IPS-15b (cell line): ENCODE data around the gene SREBF2.

Experiments
- H3K27me3 ChIP-seq: one replicate; pipeline ENCODE4 v1.6.1; 2013; ENCODE audit warnings: low read length; ENCODE audit not compliant: control insufficient read depth, insufficient read depth
- H3K36me3 ChIP-seq: one replicate; pipeline ENCODE4 v1.6.1; 2013; ENCODE audit warnings: low read length; ENCODE audit not compliant: control insufficient read depth, insufficient read depth
- H3K4me1 ChIP-seq: one replicate; pipeline ENCODE4 v1.6.1; 2013; ENCODE audit warnings: mild to moderate bottlenecking, low read length; ENCODE audit not compliant: control insufficient read depth, insufficient read depth
- H3K4me3 ChIP-seq: one replicate; pipeline ENCODE4 v1.5.1; 2013; ENCODE audit warnings: low read depth, low read length
- H3K9ac ChIP-seq: one replicate; pipeline ENCODE4 v1.6.1; 2013; ENCODE audit warnings: low read depth, mild to moderate bottlenecking, low read length
- H3K9me3 ChIP-seq: one replicate; pipeline ENCODE4 v1.6.1; 2013; ENCODE audit warnings: mild to moderate bottlenecking, low read length; ENCODE audit not compliant: control insufficient read depth, insufficient read depth

The SREBF2 gene

DNA sequence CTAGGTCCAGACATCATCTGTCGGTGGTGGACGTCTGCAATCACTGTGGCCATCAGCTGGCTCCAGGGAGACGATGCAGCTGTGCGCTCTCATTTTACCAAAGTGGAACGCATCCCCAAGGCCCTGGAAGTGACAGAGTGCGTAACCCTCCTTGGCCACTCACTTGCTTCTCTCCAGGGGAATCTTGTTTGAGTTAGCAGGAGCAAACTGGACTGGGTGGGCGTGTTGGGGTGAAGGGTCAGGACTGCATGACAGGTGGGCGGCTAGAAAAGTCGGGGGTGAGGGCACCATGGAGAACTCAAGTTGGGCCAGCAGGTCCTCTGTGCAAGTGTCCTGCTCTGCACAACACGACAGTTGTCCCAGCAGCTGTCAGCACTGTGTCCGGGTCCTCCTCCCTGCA, 65.7 kb downstream of the SREBF2 start:
- Histone ChIP-seq H3K27me3 (no peaks in the 10 kb centered on the region), H3K9ac (no peak overlapping the region), H3K9me3 (no peaks in the 10 kb centered on the region), H3K4me3 (no peak overlapping the region), H3K36me3 (peaks cover 67% of the 10 kb centered on the region), H3K4me1 (no peaks in the 10 kb centered on the region)

DNA sequence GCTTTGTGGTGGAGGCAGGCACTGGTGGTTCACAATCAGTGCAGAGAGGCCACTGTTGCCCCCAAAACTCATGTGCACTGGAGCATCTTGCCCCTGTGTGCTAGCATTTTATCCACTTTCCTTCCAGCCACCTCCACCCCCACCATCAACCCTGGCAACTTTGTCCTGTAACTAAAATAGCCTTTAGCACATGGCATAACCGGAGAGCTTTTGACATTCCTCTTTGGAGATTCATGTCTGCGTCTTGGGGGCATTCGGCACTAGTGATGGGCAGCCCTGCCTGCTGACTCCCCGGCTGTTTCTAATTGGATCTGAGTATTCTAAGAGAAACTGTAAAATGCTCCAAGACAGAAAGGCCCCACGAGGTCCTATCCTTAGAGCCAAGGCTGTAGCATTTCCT, 66.2 kb downstream of the SREBF2 start:
- H3K27me3 ChIP-seq, result no peaks in the 10 kb centered on the region
- no peak overlapping the region for H3K9ac ChIP-seq
- no peak overlapping the region for H3K4me3 ChIP-seq
- H3K9me3 ChIP-seq, result no peaks in the 10 kb centered on the region
- peaks cover 68% of the 10 kb centered on the region for H3K36me3 ChIP-seq
- H3K4me1 ChIP-seq, result no peaks in the 10 kb centered on the region

GRCh38 chr22:41899992-41900651, 67.2 kb downstream of the SREBF2 start:
- no peaks in the 10 kb centered on the region for H3K27me3 ChIP-seq
- peaks cover 78% of the 10 kb centered on the region for H3K36me3 ChIP-seq
- H3K9me3 ChIP-seq, result no peaks in the 10 kb centered on the region

DNA sequence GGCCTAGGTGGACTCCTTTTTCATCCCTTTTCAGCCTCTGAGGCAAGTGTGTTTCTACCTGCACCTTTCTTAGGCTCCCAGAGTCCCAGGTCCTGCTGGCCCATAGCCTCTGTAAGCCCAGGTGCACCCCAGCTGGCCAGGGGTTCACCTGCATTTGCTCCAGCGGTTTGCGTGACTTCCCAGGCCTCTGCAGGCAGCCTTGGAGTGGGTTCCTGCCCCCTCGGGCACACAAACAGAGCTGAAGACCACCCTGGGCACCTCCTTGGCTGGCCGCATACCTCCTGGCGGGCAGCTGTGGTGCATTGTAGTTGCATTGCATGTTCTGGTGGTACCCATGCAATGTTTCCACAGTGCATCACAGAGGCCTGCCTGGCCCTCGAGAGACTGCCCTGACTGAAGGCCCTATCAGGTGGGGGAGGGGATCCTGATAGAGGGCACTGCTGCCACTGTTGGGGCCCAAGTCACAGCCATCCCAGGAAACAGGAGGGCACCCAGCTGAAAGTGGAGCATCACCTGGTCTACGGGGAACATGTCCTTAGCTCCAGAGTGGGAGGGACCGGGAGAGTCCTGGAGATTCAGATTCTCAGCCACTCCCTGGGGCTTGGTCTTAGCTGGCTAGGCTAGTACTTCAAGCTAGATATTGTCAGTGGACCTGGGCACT, 67.9 kb downstream of the SREBF2 start:
- Histone ChIP-seq H3K36me3 (peaks cover 80% of the 10 kb centered on the region), H3K27me3 (no peaks in the 10 kb centered on the region), H3K9ac (no peak overlapping the region), H3K4me3 (no peak overlapping the region), H3K4me1 (no peaks in the 10 kb centered on the region), H3K9me3 (no peaks in the 10 kb centered on the region)

More at GRCh38 chr22:41899992-41900651, 67.2 kb downstream of the SREBF2 start:
- Histone ChIP-seq H3K4me3 (no peak overlapping the region), H3K4me1 (no peaks in the 10 kb centered on the region), H3K9ac (no peak overlapping the region)

DNA sequence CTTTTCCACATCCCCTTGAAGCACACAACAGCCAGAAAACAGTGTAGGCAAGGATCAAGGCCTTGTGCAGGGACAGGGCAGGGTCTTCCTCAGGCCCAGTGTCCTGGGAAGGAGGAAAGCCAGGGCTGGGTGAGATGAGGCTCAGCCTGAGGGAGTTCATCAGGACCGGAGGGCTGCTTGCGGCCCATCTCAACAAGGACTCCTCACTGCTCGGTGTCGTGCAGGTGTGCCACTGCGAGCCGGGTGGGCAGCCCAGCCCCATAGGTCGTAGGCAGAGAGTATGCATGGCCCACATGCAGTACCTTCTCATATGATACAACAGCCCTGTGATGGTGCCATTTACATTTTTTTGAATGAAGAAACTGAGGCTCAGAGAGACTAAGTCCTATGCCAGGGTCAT, 69.1 kb downstream of the SREBF2 start:
- H3K27me3 ChIP-seq, result no peaks in the 10 kb centered on the region
- H3K9me3 ChIP-seq, result no peaks in the 10 kb centered on the region
- no peak overlapping the region for H3K9ac ChIP-seq
- H3K4me1 ChIP-seq, result no peaks in the 10 kb centered on the region
- no peak overlapping the region for H3K4me3 ChIP-seq
- H3K36me3 ChIP-seq, result peaks cover 77% of the 10 kb centered on the region

GRCh38 chr22:41902932-41903421, 70.1 kb downstream of the SREBF2 start:
- H3K4me3 ChIP-seq, result no peak overlapping the region
- H3K27me3 ChIP-seq, result peaks cover 4% of the 10 kb centered on the region
- no peaks in the 10 kb centered on the region for H3K4me1 ChIP-seq
- H3K9me3 ChIP-seq, result no peaks in the 10 kb centered on the region
- no peak overlapping the region for H3K9ac ChIP-seq
- peaks cover 72% of the 10 kb centered on the region for H3K36me3 ChIP-seq

GRCh38 chr22:41904450-41905410, 71.8 kb downstream of the SREBF2 start:
- no peak overlapping the region for H3K9ac ChIP-seq
- no peaks in the 10 kb centered on the region for H3K4me1 ChIP-seq
- H3K9me3 ChIP-seq, result no peaks in the 10 kb centered on the region
- H3K36me3 ChIP-seq, result peaks cover 55% of the 10 kb centered on the region
- no peak overlapping the region for H3K4me3 ChIP-seq
- H3K27me3 ChIP-seq, result peaks cover 19% of the 10 kb centered on the region

GRCh38 chr22:41905411-41906202, 72.7 kb downstream of the SREBF2 start:
- H3K36me3 ChIP-seq, result peaks cover 47% of the 10 kb centered on the region
- no peaks in the 10 kb centered on the region for H3K9me3 ChIP-seq
- no peak overlapping the region for H3K9ac ChIP-seq
- no peaks in the 10 kb centered on the region for H3K4me1 ChIP-seq
- H3K27me3 ChIP-seq, result peaks cover 23% of the 10 kb centered on the region
- no peak overlapping the region for H3K4me3 ChIP-seq

DNA sequence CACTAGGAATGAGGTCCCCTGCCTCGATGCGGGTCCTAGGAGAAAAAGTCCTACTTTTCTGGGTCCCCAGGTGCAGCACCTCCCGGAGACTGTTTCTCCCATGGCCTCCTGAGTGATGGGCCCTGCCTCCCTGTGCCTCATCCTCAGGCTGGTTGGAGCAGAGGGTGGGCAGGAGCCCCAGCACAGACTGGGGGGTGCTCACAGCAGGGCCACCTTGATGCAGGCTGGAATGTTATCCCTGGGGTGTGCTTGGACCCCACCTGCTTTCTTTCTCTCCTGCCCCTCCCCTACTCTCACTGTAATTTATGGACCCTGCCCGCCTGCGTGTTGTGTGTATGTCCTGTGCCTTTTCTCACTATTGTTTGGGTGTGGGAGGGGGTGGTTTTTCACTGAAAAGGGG, 73.9 kb downstream of the SREBF2 start:
- peaks cover 36% of the 10 kb centered on the region for H3K27me3 ChIP-seq
- no peaks in the 10 kb centered on the region for H3K9me3 ChIP-seq
- H3K9ac ChIP-seq, result no peak overlapping the region
- H3K4me1 ChIP-seq, result no peaks in the 10 kb centered on the region
- peaks cover 38% of the 10 kb centered on the region for H3K36me3 ChIP-seq
- no peak overlapping the region for H3K4me3 ChIP-seq

DNA sequence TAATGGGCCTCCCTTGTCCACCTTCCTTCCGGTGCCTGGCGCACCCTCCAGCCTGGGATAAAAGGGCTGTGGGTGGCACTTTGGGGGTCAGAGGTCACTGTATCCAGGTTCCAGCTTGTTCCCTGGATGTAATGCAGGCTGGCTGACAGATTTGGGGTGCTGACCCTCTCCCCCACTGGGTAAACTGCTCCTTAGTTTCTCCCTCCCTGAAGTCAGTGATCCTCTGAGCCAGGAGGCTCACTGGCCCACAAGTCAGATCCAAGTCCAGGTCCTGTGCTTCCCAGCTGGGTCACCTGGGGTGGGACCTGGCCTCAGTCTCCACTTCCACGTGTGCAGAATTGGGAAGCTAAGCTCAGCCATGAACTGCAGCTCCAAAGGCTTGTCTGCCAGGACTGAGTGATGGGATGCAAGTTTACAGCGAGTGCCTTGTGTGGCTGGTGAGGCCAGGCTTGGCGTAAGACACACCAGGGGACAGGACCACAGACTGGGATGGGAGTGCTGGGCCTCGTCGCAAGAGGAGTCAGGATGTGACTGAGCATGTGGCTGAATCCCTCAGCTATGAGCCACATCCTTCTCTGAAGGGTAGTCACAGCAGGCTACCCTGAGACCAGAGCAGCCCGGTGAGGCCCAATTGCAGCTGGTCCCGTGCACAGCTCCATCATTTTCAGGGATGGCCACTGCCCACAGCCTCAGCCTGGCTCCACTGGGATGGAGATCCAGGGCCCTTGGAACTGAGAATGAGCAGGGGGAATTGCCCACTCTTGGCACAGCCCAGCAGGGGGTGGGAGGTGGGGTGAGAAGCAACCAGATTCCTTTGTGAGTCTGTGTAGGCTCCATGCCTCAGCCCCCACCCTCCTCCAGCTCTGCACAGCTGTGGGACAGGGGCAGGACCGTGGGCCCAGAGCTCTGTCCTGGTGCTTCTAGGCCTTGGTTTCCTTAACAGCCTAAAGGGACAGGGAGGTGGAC, 74.8 kb downstream of the SREBF2 start:
- H3K4me3 ChIP-seq, result no peak overlapping the region
- peaks cover 29% of the 10 kb centered on the region for H3K36me3 ChIP-seq
- no peak overlapping the region for H3K9ac ChIP-seq
- no peaks in the 10 kb centered on the region for H3K4me1 ChIP-seq
- H3K27me3 ChIP-seq, result peaks cover 45% of the 10 kb centered on the region
- H3K9me3 ChIP-seq, result no peaks in the 10 kb centered on the region
